Embryonic facial prominence (tissue), 1 donor: ENCODE results near the gene DCAF6.

Source experiments
- DNase-seq: peaks from one replicate; pipeline ENCODE4 v3.0.0-alpha.2; 2016; ENCODE audit errors: extremely low spot score

Gene DCAF6

GRCh38 chr1:168104535-168104934 lies 168.1 kb downstream of the DCAF6 start:
- DNase-seq: no peak

- DNase-seq: no peak
Observed at GRCh38 chr1:168105846-168106245, 169.4 kb downstream of the DCAF6 start.

- DNase-seq: no peak
Observed at GRCh38 chr1:168106274-168106673, 169.8 kb downstream of the DCAF6 start.

GRCh38 chr1:168110896-168111545 lies 174.5 kb downstream of the DCAF6 start:
- no peak for DNase-seq

- DNase-seq: no peak
Observed at GRCh38 chr1:168112673-168113305, 176.3 kb downstream of the DCAF6 start.

- DNase-seq: no peak
Observed at GRCh38 chr1:168114845-168115244, 178.4 kb downstream of the DCAF6 start.

- DNase-seq: no peak
Observed at GRCh38 chr1:168116327-168116799, 179.9 kb downstream of the DCAF6 start.

GRCh38 chr1:168119750-168120149 lies 183.3 kb downstream of the DCAF6 start:
- DNase-seq: no peak

GRCh38 chr1:168121401-168122011 lies 185.0 kb downstream of the DCAF6 start:
- DNase-seq: no peak

- no peak for DNase-seq
Observed at GRCh38 chr1:168125051-168125450, 188.6 kb downstream of the DCAF6 start.
